ENCODE data around the gene UBQLN1.
"Not testable (repeated sequence)": the region's sequence is repeated elsewhere in the genome, so short reads cannot be mapped to it uniquely, and the experiment has no call there.

DNA sequence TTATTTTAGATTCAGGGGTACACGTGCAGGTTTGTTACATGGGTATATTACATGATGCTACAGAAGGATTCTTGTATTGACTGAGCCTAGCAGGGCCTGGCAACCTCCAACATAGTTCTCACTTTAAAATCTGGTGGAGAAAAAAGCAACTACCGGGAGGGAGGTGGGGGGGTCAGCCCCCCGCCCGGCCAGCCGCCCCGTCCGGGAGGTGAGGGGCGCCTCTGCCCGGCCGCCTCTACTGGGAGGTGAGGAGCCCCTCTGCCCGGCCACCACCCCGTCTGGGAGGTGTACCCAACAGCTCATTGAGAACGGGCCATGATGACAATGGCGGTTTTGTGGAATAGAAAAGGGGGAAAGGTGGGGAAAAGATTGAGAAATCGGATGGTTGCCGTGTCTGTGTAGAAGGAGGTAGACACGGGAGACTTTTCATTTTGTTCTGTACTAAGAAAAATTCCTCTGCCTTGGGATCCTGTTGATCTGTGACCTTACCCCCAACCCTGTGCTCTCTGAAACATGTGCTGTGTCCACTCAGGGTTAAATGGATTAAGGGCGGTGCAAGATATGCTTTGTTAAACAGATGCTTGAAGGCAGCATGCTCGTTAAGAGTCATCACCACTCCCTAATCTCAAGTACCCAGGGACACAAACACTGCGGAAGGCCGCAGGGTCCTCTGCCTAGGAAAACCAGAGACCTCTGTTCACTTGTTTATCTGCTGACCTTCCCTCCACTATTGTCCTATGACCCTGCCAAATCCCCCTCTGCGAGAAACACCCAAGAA is 21.0 kb upstream of the UBQLN1 start:
- TF ChIP-seq, protein P1, sequence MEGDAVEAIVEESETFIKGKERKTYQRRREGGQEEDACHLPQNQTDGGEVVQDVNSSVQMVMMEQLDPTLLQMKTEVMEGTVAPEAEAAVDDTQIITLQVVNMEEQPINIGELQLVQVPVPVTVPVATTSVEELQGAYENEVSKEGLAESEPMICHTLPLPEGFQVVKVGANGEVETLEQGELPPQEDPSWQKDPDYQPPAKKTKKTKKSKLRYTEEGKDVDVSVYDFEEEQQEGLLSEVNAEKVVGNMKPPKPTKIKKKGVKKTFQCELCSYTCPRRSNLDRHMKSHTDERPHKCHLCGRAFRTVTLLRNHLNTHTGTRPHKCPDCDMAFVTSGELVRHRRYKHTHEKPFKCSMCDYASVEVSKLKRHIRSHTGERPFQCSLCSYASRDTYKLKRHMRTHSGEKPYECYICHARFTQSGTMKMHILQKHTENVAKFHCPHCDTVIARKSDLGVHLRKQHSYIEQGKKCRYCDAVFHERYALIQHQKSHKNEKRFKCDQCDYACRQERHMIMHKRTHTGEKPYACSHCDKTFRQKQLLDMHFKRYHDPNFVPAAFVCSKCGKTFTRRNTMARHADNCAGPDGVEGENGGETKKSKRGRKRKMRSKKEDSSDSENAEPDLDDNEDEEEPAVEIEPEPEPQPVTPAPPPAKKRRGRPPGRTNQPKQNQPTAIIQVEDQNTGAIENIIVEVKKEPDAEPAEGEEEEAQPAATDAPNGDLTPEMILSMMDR (IDR thresholded peaks at IDR 0.05; ENCODE audit: extremely low read depth in 1 of 2, insufficient read depth in 1 of 2, low read depth in 1 of 2, low read length in 2 of 2), result not testable (repeated sequence)
- not testable (repeated sequence) for TF ChIP-seq MAX (IDR thresholded peaks at IDR 0.05; ENCODE audit: insufficient read depth, insufficient read length); POLR2AphosphoS5 (IDR thresholded peaks at IDR 0.05; ENCODE audit: insufficient read depth, low read depth, low read length); POLR2A (IDR thresholded peaks at IDR 0.05; ENCODE audit: low read depth, low read length); EZH2 (IDR thresholded peaks at IDR 0.05; ENCODE audit: borderline replicate concordance, low read depth, low read length, severe bottlenecking); GATA2 (IDR thresholded peaks at IDR 0.05; ENCODE audit: insufficient read depth, insufficient read length, low read depth, low read length); JUN (IDR thresholded peaks at IDR 0.05; ENCODE audit: borderline replicate concordance, insufficient read depth, insufficient read length, low read depth); FOS (IDR thresholded peaks at IDR 0.05; ENCODE audit: borderline replicate concordance, insufficient read depth, low read length); MYC (IDR thresholded peaks at IDR 0.05; ENCODE audit: low read depth, low read length)
